ENCODE results near the gene PIK3C2A.

PIK3C2A gene

DNA sequence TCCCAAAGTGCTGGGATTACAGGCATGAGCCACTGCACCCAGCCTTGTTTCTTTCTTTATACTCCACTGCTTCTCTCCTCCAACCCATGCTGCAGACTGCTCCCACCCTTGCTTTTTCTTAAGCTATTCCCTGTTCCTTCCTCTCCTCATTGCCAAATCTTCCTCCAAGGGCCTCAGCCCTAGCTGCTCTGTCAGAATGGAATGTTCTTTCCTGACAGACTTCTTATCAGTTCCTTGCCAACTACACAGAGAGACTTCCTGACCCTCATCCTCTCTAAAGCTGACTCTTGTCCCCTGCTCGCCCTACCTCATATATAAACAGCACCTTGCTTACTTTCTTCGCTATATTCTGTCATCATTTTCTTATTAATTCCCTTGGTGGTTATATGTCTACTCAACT is 16.9 kb upstream of the PIK3C2A start:
- no peaks in the 10 kb centered on the region for H3K27me3 ChIP-seq (ENCODE audit: low read length)
- no peaks in the 10 kb centered on the region for H3K36me3 ChIP-seq (ENCODE audit: low read length)
- no peaks in the 10 kb centered on the region for H3K79me2 ChIP-seq (ENCODE audit: insufficient read depth, low read length)
- H3K9me3 ChIP-seq (ENCODE audit: insufficient read depth, low read length) = no peaks in the 10 kb centered on the region
- no peaks in the 10 kb centered on the region for H3F3A ChIP-seq (ENCODE audit: insufficient read depth)
- no peak overlapping the region for H3K27ac ChIP-seq (ENCODE audit: low read depth, low read length)
- TF ChIP-seq EZH2phosphoT487 (conservative IDR thresholded peaks at IDR 0.05; ENCODE audit: low read length) = no peak
- TF ChIP-seq CTCF (IDR thresholded peaks at IDR 0.05; ENCODE audit: insufficient read depth, low read length, poor library complexity, severe bottlenecking) = no peak
- H2AFZ ChIP-seq (ENCODE audit: low read depth, low read length, severe bottlenecking) = no peak overlapping the region
- no peaks in the 10 kb centered on the region for H4K20me1 ChIP-seq (ENCODE audit: low read depth, low read length)
- H3K4me2 ChIP-seq (ENCODE audit: low read depth, low read length, poor library complexity, severe bottlenecking) = no peak overlapping the region
- H3K9me2 ChIP-seq (replicated peaks; ENCODE audit: insufficient read depth, low read length) = no peaks in the 10 kb centered on the region
- no peak overlapping the region for H3K4me3 ChIP-seq (ENCODE audit: insufficient read depth, low read length, poor library complexity, severe bottlenecking)
- H3K9ac ChIP-seq (ENCODE audit: low read length) = no peak overlapping the region

DNA sequence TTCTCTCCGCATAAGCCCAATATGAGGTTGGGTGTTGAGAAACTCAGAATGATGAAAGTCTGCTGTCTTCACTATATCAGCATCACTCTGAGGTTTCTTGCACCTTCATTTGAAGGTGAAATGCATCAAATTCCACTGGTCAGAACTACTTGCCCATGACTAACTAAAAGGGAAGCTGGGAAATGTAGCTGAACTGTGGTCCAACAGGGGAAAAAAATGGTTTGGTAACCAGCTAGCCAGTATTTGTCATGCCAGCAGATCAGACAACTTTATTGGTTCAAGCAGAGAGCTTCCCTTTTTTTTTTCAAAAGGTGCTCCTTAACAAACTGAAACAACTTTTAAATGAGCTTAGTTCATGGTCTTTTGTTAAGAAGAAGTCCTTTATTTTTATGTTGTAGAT is 14.2 kb upstream of the PIK3C2A start:
- Histone ChIP-seq H4K20me1 (ENCODE audit: low read depth, low read length) (no peaks in the 10 kb centered on the region), H3K9ac (ENCODE audit: low read length) (no peak overlapping the region), H3K4me3 (ENCODE audit: insufficient read depth, low read length, poor library complexity, severe bottlenecking) (no peak overlapping the region), H3K4me2 (ENCODE audit: low read depth, low read length, poor library complexity, severe bottlenecking) (no peak overlapping the region), H2AFZ (ENCODE audit: low read depth, low read length, severe bottlenecking) (no peak overlapping the region), H3F3A (ENCODE audit: insufficient read depth) (no peaks in the 10 kb centered on the region), H3K9me3 (ENCODE audit: insufficient read depth, low read length) (no peaks in the 10 kb centered on the region), H3K36me3 (ENCODE audit: low read length) (no peaks in the 10 kb centered on the region), H3K27ac (ENCODE audit: low read depth, low read length) (no peak overlapping the region), H3K27me3 (ENCODE audit: low read length) (no peaks in the 10 kb centered on the region), H3K79me2 (ENCODE audit: insufficient read depth, low read length) (no peaks in the 10 kb centered on the region), H3K9me2 (replicated peaks; ENCODE audit: insufficient read depth, low read length) (no peaks in the 10 kb centered on the region)
- TF ChIP-seq EZH2phosphoT487 (conservative IDR thresholded peaks at IDR 0.05; ENCODE audit: low read length) (no peak), CTCF (IDR thresholded peaks at IDR 0.05; ENCODE audit: insufficient read depth, low read length, poor library complexity, severe bottlenecking) (no peak)

DNA sequence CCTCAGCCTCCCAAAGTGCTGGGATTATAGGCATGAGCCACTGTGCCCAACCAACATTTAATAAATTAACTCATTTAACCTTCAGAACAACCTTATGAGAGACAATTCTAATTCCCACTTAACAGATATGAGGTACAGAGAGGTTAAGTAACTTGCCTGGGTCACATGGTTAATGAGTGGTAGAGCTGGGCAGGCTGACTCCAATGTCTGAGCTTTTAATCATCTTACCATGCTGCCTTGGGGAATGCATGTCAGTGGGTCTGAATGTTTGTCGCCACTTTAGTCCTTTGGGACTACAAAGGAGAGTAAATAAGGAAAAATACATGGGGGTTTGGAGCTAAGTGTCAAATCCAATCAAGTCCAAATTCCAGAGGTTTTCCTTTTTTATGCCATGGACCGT is 11.2 kb upstream of the PIK3C2A start:
- no peaks in the 10 kb centered on the region for H3K27me3 ChIP-seq (ENCODE audit: low read length)
- no peaks in the 10 kb centered on the region for H3K79me2 ChIP-seq (ENCODE audit: insufficient read depth, low read length)
- H4K20me1 ChIP-seq (ENCODE audit: low read depth, low read length) = no peaks in the 10 kb centered on the region
- H3K9me2 ChIP-seq (replicated peaks; ENCODE audit: insufficient read depth, low read length) = no peaks in the 10 kb centered on the region
- peaks cover 5% of the 10 kb centered on the region; the same call in 1 of the 2 replicates for H3K9me3 ChIP-seq (ENCODE audit: insufficient read depth, low read length)
- no peaks in the 10 kb centered on the region for H3F3A ChIP-seq (ENCODE audit: insufficient read depth)
- no peak overlapping the region for H2AFZ ChIP-seq (ENCODE audit: low read depth, low read length, severe bottlenecking)
- no peak overlapping the region for H3K4me3 ChIP-seq (ENCODE audit: insufficient read depth, low read length, poor library complexity, severe bottlenecking)
- no peak overlapping the region for H3K4me2 ChIP-seq (ENCODE audit: low read depth, low read length, poor library complexity, severe bottlenecking)
- H3K9ac ChIP-seq (ENCODE audit: low read length) = no peak overlapping the region
- TF ChIP-seq CTCF (IDR thresholded peaks at IDR 0.05; ENCODE audit: insufficient read depth, low read length, poor library complexity, severe bottlenecking) (no peak), EZH2phosphoT487 (conservative IDR thresholded peaks at IDR 0.05; ENCODE audit: low read length) (no peak)
- H3K27ac ChIP-seq (ENCODE audit: low read depth, low read length) = no peak overlapping the region
- H3K36me3 ChIP-seq (ENCODE audit: low read length) = peaks cover 5% of the 10 kb centered on the region
